ENCODE data around the gene LRRC75B.
"Not testable (repeated sequence)": the region's sequence is repeated elsewhere in the genome, so short reads cannot be mapped to it uniquely, and the experiment has no call there.

LRRC75B gene, protein sequence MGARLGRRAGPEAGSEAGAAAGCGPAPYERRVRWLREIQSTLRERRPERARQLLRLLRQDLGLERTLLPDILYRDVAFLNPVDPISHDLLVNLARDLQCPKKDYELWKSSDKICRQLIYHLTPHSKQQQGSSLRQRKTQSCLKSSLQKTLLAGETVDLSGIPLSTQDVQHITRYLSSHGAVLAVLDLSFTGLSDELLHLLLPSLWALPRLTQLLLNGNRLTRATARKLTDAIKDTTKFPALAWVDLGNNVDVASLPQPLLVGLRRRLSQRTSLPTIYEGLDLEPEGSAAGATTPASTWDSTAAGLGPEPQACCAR

GRCh38 chr22:24592851-24593558 is at the start of gene LRRC75B:
TSS of gene LRRC75B (minus strand) at chr22:24593073. CDS start at chr22:24593039, 34 bp downstream.
- peak in 1 of 2 donors; percentile 65 for DNase-seq

GRCh38 chr22:24642307-24642706 is 49.4 kb upstream of the LRRC75B start:
- DNase-seq = not testable (repeated sequence)

- not testable (repeated sequence) for DNase-seq
Observed at GRCh38 chr22:24636513-24636912, 43.6 kb upstream of the LRRC75B start.

DNA sequence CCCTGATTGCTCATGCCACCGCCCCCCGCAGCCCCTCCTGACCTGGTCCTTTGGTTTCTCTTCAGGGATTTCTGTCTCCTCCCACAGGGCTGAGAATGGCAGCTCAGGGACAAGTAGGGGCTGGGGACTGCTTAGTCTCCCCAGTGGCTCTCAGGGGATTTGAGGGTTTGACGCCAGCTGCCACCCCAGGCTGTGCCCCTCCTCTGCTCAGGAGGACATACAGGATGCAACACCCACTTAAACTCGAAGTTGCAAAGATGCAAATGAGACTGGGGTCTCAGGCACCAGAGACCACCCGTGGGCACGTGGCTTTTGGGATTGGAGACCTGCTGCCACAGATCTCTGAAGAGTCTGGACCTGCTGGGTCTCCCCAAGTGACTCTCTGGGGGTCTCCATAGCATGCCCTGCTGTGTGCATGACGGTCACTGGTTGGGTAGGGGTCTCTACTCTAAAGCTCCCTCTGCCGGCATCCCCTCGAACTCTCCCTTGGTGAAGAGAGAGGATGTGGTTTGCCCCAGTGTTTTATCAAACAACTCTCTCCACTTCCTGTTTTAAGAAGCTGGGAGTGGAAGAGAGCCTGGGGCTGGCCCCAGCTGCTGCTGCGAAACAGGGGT is 42.0 kb upstream of the LRRC75B start:
- DNase-seq = peak in 1 of 2 donors; percentile 6

- not testable (repeated sequence) for DNase-seq
Observed at GRCh38 chr22:24633231-24634023, 40.6 kb upstream of the LRRC75B start.

DNA sequence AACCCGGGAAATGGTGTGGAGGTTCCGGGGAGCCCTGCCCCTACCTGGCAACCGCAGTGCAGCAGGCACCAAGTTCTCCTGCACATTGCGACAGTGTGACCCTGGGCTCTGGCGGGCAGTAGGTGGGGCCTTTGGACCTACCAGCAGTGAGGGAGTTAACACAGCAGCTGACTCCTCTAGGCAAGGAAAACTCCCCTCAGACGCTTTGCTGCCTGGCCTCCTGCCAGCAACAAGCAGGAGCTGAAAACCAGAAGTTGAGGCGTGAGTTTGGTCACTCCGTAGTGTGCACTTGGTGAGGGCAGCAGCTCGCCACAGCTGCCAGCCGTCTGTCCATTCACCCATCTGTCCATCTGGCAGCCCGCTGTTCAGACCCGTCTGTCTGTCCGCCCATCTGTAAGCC is 39.8 kb upstream of the LRRC75B start:
- not testable (repeated sequence) for DNase-seq

DNA sequence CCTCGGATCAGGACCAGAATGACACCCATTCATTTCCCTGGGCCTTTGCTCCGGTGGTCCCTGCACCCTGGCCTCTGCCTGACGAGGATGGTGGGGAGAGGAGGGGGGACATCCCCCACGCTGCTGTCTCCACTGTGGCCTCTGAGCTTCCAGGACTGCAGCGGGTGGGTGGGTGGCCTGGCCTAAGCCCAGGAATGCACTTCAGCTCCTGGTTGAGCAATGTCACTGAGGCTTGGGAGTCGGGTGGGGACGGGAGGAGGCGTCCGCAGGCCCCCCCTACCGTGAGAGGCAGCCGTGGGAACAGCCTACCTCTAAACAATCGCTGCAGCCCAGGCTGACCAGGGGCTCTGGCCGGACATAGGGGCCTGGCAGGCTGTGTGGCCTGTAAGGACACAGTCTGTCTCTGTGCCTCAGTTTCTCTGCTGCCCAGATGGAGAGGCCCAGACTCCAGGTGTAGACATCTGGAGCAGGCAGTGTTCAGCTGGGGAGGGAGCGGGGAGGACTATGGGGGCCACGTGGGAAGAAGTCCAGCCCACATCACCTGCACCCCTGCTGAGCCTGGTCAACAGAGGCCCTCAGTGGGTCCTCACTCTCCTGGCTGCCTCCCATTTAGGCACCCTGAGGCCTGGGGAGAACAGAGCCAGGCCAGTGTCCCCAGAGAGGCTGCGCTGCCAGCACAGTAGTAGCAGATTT is 38.7 kb upstream of the LRRC75B start:
- not testable (repeated sequence) for DNase-seq

- DNase-seq = not testable (repeated sequence)
Observed at GRCh38 chr22:24630812-24631427, 38.0 kb upstream of the LRRC75B start.

DNA sequence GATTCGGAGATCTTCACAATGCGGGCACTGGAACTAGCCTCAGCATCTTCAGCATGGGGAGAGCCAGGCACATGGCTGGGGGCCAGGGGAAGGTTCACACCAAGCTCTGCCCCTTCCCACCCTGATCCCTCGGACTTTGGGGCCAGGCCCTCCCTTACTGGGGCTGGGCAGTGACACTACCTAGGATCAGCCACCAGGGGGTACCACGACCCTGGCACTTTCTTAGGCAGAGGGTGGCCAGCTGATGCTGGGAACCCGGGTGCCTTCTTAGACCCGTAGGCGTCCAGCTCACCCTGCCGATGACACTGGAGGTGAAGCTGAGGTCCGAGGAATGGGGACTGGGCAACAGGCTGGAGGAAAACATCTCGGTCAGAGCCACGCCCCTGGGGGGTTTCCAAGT is 36.2 kb upstream of the LRRC75B start:
- peak; percentile 30 to 33 for DNase-seq

DNA sequence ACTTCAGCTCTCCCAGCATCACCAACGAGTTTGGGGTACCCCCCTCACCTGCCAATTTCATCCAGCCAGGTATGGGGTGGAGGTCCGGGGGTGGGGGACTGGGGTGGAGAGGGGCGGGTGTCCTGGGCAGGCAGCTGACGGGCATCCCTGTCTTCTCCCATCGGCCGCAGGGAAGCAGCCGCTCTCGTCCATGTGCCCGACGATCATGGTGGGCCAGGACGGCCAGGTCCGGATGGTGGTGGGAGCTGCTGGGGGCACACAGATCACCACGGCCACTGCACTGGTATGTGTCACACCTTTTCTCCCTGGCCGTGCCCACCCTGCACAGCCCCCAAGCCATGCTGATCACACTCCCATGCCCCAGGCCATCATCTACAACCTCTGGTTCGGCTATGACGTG is 35.0 kb upstream of the LRRC75B start:
- DNase-seq = not testable (repeated sequence)

DNA sequence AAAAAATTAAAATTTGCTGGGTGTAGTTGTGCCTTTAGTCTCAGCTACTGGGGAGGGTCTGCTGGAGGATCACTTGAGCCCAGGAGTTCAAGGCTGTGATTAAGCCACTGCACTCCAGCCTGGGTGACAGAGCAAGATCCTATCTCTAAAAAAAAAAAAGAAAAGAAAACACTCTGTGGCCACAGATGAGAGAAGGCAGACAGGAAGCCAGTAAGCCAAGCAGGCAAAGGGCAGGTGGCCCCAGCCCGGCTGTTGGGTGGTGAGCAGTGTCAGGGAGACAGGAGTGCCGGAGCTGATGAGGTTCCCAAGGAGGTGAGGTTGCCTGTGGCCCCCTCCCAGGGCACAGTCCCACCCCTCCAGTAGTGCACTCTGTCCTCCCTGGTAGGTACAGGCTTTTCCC is 29.7 kb upstream of the LRRC75B start:
- DNase-seq = not testable (repeated sequence)

- DNase-seq = not testable (repeated sequence)
Observed at GRCh38 chr22:24621244-24621643, 28.4 kb upstream of the LRRC75B start.

GRCh38 chr22:24614794-24615193 is 21.9 kb upstream of the LRRC75B start:
- DNase-seq = not testable (repeated sequence)

DNA sequence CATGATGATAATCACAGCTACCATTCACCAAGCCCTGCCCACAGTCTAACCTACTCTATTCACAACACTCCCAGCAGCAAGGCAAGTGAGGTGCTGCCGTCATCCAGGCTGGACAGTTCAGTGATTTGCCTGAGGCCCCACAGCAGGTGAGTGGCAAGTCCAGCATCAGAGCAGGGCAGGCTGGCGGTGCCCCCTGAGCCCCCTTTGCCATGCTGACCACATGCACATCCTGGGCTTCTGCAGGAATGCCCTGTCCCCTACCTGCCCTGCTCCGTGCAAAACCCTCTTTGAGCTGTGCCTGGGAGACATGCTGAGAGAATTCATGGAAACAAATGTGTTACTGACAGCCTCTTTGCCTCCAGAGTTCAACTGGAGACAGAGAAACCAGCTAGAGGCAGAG is 17.0 kb upstream of the LRRC75B start:
- DNase-seq = not testable (repeated sequence)

DNA sequence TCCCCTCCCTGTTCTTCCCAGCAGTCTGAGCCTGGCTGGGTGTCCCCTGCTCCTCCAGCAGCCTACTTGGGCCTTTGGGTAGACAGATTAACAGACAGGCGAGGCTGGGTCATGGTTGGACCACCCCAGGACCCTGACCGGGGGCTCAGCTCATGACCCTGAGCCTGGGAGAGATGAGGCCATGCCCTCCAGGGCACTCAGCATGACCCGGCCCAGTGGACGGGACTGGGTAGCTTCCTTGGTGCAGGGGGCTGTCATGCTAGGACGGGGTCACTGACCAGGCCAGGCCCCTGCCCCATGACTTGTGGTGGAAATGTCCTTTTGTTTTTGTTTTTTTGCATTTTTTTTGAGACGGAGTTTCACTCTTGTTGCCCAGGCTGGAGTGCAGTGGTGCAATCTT is 15.5 kb upstream of the LRRC75B start:
- not testable (repeated sequence) for DNase-seq

DNA sequence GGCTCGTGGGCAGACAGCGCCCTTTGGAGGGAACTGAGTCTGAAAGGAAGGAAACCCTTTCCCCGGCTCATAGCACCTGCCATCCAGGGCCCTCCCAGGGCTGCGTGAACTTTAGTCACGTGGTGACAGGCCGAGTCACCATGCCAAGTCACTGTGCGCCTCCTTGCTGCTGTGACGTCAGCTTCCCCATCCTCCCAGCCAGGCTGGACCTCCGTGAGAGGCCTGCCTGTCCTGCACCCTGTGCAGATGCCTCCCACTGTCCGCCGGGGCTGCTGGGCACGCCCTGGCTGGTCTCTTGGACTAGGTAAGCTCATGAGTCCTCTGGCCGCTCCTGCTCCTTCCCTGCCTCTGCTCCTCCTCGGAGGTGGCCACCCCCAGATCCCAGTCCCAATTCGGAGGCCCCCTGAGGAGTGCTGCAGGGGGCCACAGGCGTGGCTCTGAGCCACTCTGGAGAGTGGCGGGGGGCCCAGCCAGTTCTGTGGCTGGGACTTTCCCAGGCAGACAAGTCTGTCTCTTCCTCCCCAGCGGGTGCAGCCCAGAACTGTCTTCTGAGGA is 14.6 kb upstream of the LRRC75B start:
- peak; percentile 69 to 71 for DNase-seq

GRCh38 chr22:24606340-24606739 is 13.5 kb upstream of the LRRC75B start:
- peak in 1 of 2 donors; percentile 11 for DNase-seq

GRCh38 chr22:24603770-24604629 is 11.1 kb upstream of the LRRC75B start:
- peak in 1 of 2 donors; percentile 33 for DNase-seq

DNA sequence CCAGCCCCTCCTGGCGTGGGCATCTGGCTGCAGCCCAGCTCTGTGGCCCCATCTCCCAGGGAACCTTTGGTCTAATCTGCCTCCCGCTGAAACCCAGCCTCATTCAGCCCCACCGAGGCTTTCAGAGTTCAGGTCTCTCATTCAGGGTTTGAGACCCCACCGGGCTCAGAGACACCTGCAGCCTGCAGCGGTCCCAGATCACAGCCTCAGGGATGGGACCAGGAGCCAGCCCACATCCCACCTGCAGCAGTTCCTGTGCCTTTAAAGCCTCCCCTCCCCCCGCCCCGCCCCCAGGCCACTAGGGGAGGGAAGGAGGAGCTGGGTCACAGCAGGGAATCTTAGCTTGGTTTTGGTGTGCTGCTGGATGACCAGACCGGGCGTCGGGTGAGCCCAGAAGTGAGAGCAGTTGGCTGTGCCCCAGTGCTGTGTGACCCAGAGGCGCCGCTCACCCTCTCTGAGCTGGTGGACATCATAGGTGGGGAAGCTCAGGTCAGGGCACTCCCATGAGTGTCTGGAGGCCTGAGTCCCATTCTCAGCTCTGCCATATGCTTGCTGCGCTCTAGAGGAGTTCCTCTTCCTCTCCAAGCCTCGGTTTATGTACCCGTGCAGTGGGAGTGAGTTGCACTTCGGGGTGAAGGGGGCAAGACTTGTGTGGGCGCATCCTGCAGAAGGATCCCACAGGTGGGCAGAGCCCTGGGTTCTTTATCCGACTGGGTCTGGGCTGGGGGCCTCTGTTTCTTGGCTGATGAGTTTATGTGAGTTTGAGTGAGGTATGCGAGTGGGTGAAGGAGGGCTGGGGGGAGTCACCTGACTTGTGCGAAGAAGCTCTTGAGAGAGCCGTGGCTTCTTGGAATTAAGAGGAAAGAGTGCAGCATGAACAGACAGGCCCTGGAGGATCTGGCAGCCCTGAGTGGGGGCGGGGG is 10.2 kb upstream of the LRRC75B start, which contains the start of gene GGT1:
TSS of gene GGT1 (plus strand) at position 347 of the 923 bp plus-strand sequence. CDS start 7,889 bp downstream, outside the sequence.
- DNase-seq = not testable (repeated sequence)
